Measurements from ENCODE around the gene GFOD1. TPM values are rescaled to one million over a fixed set of nuclear protein-coding genes. Genes with fewer than 3 reads are reported as not detected.

GFOD1 gene
- total and polyA plus RNA-seq, 10 of the 15 experiments (the other 5 are each of a cell fraction or from before 2014, with no cell fraction given): 6.5 to 41.4 (median 16.0) TPM

GRCh38 chr6:13453771-13454251, 33.6 kb downstream of the GFOD1 start (continued):
- TF ChIP-seq ZBED1 (IDR thresholded peaks at IDR 0.05; ENCODE audit: borderline replicate concordance) (peak; percentile 54; the same call in 1 of the 2 replicates), POLR2A (IDR thresholded peaks at IDR 0.05; ENCODE audit: low read depth, low read length) (peak; percentile 43; the same call in 1 of the 2 replicates)

- ChIA-PET SMC1A (ENCODE audit: uncharacterized antibody, unreplicated experiment) (interaction anchor here (0.7 to 11.4 kb wide), 18 partner anchors 8 to 126 kb away, joined by 3 to 179 read pairs (median 12); partner anchors contain the start of gene SIRT5), POLR2A (interaction anchor here (0.6 to 2.5 kb wide), 11 partner anchors 8 to 86 kb away, joined by 3 to 19 read pairs (median 5); no protein-coding TSS in a partner anchor), RAD21 (ENCODE audit: unreplicated experiment) (interaction anchor here (0.7 to 6.5 kb wide), 10 partner anchors 14 to 122 kb away, joined by 3 to 98 read pairs (median 12); partner anchors contain the start of genes GFOD1 and SIRT5), CTCF (interaction anchor here (0.9 to 6.7 kb wide), 15 partner anchors 14 to 667 kb away, joined by 3 to 75 read pairs (median 6); partner anchors contain the start of genes NOL7 and SIRT5)
- Histone ChIP-seq H3K79me2 (ENCODE audit: control insufficient read depth, insufficient read depth, low read length) (peaks cover 52% of the 10 kb centered on the region), H3K9me3 (replicated peaks; ENCODE audit: control insufficient read depth, insufficient read depth, low read length) (peaks cover 5% of the 10 kb centered on the region; the same call in 1 of the 3 replicates), H3K4me2 (ENCODE audit: control insufficient read depth, insufficient read depth) (no peak overlapping the region), H3K27ac (ENCODE audit: control insufficient read depth, insufficient read depth) (peak overlapping the region; percentile 71; the same call in 1 of the 2 replicates), H3K4me3 (no peak overlapping the region), H2AFZ (ENCODE audit: control insufficient read depth, low read depth, low read length) (no peak overlapping the region), H3K27me3 (replicated peaks in 1 of 2; ENCODE audit: control insufficient read depth in 2 of 2, insufficient read depth in 2 of 2, low read length in 1 of 2) (no peaks in the 10 kb centered on the region), H4K20me1 (ENCODE audit: control insufficient read depth, insufficient read depth) (no peaks in the 10 kb centered on the region), H3K9ac (ENCODE audit: control insufficient read depth, insufficient read depth, low read length) (no peak overlapping the region), H3K4me1 (ENCODE audit: control insufficient read depth, insufficient read depth, low read length) (peaks cover 44% of the 10 kb centered on the region), H3K36me3 (ENCODE audit: control insufficient read depth in 2 of 2, insufficient read depth in 2 of 2, low read length in 1 of 2) (peaks cover 12 to 24% of the 10 kb centered on the region in 2 experiments)
- WGBS (ENCODE audit: insufficient coverage, insufficient replicate concordance, low lambda C conversion rate, missing lambda C conversion rate): 100% methylated on average over 4 of the region's 4 CpGs
- ATAC-seq (no peak), DNase-seq (ENCODE audit: low read depth, low spot score) (no peak), FAIRE-seq (no peak)
- in situ Hi-C loops (cut with MboI) (no loop called here), intact Hi-C loops (cut with micrococcal nuclease; ENCODE audit: unreplicated experiment) (loop anchor here (5.0 kb wide), 1 partner anchor 84 kb away; no protein-coding TSS in a partner anchor)
- BruUV-seq (replicated peaks): no TSS peak
- TF ChIP-seq NBN (IDR thresholded peaks at IDR 0.05): no peak
- no peak for TF ChIP-seq ZNF217 (IDR thresholded peaks at IDR 0.05)
- no peak for TF ChIP-seq NR2C1 (IDR thresholded peaks at IDR 0.05)
- TF ChIP-seq ASH2L (IDR thresholded peaks at IDR 0.05; ENCODE audit: borderline replicate concordance, low read depth): no peak
- no peak for TF ChIP-seq SRF (IDR thresholded peaks at IDR 0.05; ENCODE audit: low read depth in 2 of 2, low read length in 2 of 2)
Observed at GRCh38 chr6:13453153-13453552, 34.2 kb downstream of the GFOD1 start.

Measured in GM12878 (cell line).